Superior temporal gyrus (tissue), 1 donor: ENCODE results near the gene NTPCR.

ENCODE experiments used
- DNase-seq: peaks from one replicate; pipeline ENCODE4 v3.0.0-alpha.2; 2016; ENCODE audit errors: extremely low spot score

The NTPCR gene

DNA sequence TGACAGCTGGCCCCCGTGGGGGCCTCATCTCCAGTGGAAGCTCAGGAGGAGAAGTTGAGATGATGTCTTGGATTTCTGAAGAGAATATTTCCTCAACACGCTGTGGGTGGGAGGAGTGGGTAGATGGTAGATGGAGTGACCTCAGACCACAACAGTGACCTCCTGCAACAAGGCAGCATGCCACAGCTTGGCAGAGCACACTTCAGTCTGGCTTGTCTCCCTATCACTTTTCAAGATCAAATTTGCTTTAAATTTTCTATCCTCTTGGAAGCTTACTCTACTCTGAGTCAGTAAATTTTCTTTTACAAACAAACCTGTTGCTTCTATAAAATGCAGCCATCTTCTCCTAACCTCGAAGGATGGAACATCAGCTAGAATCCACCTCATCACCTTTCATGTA is 59.7 kb downstream of the NTPCR start:
- no peak for DNase-seq

DNA sequence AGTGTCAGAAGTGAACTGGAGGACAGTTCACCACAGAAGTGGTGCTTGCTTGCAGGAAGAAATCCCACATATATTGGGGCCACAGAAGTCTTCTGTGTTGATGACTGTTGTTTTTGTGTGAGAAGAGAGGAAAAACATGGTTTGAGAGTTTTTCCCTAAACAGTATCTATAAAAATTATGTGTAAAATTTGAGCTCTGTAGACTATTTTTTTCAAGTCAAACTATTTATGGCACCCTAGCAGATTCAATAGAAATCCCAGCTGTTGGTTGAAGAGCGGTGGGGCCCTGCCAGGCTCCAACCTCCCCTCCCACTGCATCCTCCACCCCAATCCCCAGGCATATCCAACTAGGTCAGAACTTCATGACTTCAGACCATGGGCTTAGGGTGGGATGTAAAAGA is 61.6 kb downstream of the NTPCR start:
- no peak for DNase-seq

DNA sequence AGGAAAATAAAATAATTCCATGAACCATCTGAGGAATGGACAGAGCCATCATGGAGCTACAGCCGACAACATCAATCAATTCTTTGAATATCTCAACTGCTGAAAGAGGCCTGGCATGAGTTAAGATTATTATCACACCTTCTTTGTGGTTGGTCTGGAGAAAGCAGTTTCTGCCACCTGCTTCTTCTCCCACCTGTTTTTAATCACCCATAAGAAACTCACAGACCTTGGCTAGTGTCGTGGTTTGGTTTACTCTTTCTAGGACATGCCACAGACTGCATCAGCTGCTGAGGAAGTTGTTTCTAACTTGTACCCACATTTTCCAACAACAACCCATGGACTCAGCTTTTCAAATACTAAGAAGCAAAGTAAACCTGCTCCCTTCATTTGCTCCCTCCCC is 65.6 kb downstream of the NTPCR start:
- DNase-seq = no peak

GRCh38 chr1:233016798-233017197 is 66.4 kb downstream of the NTPCR start:
- DNase-seq = no peak

- no peak for DNase-seq
Observed at GRCh38 chr1:233019083-233019482, 68.7 kb downstream of the NTPCR start.

DNA sequence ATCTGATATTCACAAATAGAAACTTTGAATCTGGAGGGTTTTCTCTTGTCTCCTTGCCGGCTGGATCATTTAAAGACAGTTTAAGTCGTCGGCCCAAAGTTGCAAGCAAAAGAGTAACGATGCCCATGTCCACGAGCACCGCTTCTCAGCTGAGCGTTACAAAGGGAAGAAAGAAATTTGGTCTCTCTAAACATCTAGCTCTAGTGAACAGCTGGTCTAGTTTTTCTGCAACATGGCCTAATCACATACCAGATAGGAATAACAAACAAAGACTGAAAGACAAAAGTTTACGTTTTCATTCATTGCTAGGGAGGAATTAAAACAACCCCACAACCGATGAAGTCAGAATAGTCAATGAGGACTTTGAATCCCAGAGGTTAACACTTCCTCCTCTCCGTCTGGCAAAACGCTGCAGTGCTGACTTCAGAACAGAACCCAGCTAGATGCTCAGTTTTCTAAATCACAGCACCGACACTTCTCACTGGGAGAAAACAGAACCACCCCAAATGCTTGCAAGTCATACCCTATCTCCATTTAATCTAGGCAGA is 69.4 kb downstream of the NTPCR start:
- peak; percentile 27 for DNase-seq

DNA sequence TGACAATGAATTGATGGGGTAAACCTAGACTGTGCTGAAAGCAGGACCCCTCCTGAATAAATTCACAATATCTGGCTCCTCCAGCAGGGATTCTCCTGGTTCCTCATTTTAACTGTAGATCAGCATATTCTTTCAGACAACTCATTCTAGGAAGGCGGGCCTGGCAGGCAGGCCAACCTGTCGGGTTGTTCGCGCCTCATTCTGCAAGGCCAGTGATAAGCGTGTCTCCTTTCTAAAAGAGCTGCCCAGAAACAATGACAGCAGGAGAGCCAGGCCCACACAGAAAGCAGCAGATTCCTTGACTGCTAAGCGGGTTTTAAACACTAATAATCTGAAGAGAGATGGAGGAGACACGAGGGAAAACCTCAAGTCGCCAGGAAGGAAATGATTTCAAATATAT is 70.0 kb downstream of the NTPCR start:
- DNase-seq = peak; percentile 22

- DNase-seq = no peak
Observed at GRCh38 chr1:233022246-233022645, 71.8 kb downstream of the NTPCR start.

- no peak for DNase-seq
Observed at GRCh38 chr1:233024199-233024598, 73.8 kb downstream of the NTPCR start.

GRCh38 chr1:233025157-233025556 is 74.7 kb downstream of the NTPCR start:
- DNase-seq = peak; percentile 39

DNA sequence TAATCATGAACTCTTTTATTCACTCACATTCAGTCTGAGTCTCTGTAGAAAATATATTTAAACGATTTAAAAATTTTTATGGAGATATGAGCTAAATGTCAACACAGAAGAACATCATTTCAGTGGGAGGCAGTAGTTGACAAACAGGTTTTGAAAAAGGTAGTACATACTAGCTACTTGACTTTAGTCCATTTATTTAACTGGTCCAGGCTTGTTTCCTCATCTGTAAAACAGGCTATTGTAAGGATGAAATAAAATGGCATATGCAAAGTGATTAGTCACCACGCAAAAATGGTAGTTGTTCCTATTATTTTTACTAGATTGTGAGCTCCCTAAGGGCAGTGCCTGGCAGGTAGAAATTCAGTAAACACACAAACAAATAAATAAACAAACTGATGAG is 75.2 kb downstream of the NTPCR start:
- DNase-seq = no peak

DNA sequence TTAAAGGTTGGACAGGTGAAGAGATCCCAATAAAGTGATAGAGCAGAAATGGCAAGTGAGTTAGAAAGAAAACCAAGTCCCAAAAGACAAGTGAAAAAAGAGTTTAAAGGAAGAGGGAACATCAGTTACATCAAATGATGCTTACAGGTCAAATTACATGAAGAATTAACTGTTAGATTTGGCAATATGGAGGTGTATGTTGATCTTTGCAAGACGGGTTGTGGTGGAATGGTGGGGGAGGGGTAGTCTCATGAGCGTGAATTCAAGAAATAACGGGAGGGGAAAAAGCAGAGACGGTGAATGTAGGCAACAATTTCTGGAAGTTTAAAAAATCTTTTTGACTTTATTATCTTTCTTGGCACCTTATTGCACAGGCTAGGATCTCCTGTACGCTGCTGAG is 76.6 kb downstream of the NTPCR start:
- DNase-seq = no peak

GRCh38 chr1:233031521-233031920 is 81.1 kb downstream of the NTPCR start:
- no peak for DNase-seq

DNA sequence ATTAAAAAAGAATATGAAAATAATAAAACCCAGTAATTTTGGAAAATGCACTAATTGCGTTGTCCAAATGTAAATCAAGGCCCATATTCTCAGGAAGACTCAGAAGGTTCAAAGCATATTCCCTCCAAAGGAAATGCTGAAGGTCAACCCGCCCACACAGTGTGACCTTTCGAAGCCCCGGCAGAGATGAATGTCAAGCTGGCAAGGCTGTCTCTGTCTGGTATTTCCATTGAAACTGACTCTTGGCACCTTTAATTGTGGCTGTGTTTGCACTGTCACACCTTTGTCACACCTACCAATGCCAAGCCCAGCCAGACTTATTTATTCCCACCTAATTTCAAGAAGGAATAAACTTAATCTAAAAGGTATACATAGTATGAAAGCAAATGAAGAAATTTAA is 82.5 kb downstream of the NTPCR start:
- DNase-seq = no peak

DNA sequence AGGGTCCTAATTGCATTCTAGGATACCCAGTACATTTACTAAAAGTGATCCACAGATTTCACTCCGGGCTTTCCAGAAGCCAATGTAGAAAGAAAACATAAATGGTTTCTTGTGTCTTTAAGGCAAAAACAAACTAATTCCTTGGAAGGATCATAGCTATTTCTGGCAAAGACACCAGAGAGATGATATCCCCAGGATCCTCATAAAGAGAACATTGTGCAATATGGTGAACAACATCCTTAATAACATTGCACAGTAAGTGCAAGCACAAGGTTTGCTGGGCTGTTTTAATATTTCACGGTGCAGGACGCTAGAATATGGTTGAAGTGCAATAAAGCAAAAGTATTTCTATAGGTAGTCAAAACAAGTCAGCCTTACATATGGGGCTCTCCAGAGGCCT is 83.0 kb downstream of the NTPCR start:
- no peak for DNase-seq
